HUDEP-2 (cell line): ENCODE data around the gene FBXL15.

Source experiments
- DNase-seq, 76 experiments: peaks; one replicate each; lab custom pipeline; 2025; ENCODE audit not compliant: unreplicated experiment in 76 of 76; lab: John Stamatoyannopoulos, UW

Gene FBXL15

GRCh38 chr10:102409604-102410428 lies 10.8 kb upstream of the FBXL15 start:
- DNase-seq: no peak

- DNase-seq: no peak
Observed at GRCh38 chr10:102410429-102411073, 10.1 kb upstream of the FBXL15 start.

DNA sequence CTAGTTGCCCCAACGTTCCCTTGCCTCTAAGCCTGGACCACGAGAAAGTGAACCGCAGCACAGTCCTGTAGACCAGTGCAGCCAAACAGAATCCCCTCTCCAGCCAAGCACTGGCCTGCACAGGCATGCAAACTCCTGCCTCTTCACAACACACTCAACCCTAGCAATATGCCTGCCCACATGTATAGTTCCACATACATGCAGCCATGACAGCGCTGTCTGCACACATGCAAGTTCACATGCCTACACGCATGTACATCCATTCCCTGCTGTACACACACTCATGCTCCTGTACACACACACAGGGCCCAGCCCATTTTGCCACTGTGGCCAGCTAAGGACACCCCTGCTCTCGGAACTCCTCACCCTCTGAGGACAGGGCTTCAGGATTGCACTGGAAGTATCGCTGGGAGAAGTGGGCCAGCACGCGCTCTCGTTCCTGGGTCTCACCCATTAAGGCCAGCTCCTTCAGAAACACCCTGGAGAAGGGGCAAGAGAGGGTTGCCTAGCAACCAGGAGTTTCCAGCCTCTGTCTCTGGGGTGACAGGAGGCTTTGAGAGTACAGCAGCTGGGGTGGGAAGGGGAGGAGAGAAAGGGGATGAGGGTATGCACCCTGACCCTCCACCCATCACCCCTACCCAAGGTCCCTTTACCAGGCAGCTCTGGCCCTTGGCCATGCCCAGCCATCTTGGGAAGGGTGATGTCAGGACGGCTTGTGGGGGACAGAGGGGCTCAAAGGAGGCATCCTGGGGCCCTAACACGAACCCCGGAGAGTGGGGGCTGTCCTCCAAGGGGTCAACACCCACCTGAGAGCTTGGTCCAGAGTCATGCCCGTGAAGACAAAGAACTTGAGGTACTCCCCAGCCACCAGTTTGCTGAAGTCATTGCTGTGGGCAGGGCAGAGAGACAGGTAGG lies 9.0 kb upstream of the FBXL15 start:
- no peak for DNase-seq

DNA sequence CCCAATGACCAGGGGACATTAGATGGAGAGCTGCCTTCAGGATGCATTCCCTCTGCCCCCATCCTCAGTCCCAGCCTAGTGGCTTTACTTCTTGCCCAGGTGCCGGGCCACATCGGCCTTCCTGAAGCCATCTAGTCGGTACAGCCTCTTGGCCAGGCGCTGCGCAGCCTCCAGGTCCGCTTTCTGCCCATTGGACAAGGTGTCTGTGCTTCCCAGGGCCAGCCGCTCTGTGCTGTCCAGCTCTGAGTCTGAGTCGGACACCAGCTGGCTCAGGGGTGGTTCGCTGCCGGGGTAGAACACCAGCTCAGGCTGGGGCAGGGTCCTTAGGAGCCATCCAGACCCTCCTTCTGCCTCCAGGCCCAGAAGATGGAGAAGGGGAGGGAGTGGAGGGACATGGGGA lies 8.3 kb upstream of the FBXL15 start:
- no peak for DNase-seq

- DNase-seq: no peak
Observed at GRCh38 chr10:102413053-102413705, 7.5 kb upstream of the FBXL15 start.

- DNase-seq: no peak
Observed at GRCh38 chr10:102413806-102414561, 6.7 kb upstream of the FBXL15 start.

GRCh38 chr10:102414749-102415148 lies 5.9 kb upstream of the FBXL15 start:
- no peak for DNase-seq

DNA sequence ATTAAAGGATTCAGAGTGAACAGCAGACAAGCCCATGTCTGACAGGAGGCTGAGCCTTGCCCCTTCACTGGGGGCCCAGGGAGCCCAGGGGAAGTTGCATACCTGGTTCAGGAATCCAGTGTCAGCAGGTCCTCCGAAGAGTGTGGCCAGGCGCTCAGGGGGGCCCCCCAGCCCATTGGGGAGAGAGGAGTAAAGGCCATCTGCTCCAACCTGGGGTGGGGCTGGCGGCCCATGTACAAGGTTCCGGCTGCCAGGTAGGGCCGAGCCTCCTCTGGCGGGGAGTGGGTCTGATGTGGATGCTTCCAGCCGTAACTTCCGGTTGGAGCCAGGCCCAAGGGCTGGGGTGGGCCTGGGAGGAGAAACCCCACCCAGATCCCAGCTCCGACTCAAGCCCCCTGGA lies 4.4 kb upstream of the FBXL15 start:
- no peak for DNase-seq

- no peak for DNase-seq
Observed at GRCh38 chr10:102416695-102417094, 3.9 kb upstream of the FBXL15 start.

DNA sequence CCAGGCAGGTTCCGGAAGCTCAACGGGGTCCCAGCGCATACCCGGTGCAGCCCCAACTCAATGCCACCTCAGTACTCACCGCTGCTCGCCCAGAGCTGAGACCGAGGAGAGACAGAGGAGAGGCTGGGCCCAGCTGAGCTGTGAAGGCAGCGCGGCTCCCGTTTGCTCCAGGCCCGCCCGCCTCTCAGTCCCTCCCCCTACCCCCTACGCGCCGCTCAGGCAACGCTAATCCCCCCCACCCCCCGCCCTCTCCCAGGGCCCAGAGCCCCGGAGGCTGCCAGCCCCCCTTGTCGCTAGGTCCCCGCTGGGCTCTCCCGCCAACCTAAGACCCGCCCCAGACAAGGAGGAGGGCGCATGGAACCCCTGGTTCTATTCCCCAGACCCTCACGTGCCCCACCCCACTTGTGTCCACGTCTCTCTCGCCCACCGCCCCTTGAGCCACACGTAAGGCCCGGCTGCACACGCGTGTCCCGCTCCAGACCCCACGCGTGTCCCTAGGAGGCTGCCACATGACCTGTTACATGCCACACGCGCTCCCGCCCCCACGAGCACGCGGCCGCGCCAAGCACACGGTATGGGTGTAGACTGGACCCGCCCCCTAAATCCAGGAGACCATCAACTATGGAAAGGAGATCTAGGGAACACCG lies 1.9 kb upstream of the FBXL15 start, which contains the start of gene PSD:
Gene PSD (minus strand): TSS at position 164 of the 647 bp plus-strand sequence. CDS start 1,747 bp downstream, outside the sequence.
- DNase-seq: no peak

DNA sequence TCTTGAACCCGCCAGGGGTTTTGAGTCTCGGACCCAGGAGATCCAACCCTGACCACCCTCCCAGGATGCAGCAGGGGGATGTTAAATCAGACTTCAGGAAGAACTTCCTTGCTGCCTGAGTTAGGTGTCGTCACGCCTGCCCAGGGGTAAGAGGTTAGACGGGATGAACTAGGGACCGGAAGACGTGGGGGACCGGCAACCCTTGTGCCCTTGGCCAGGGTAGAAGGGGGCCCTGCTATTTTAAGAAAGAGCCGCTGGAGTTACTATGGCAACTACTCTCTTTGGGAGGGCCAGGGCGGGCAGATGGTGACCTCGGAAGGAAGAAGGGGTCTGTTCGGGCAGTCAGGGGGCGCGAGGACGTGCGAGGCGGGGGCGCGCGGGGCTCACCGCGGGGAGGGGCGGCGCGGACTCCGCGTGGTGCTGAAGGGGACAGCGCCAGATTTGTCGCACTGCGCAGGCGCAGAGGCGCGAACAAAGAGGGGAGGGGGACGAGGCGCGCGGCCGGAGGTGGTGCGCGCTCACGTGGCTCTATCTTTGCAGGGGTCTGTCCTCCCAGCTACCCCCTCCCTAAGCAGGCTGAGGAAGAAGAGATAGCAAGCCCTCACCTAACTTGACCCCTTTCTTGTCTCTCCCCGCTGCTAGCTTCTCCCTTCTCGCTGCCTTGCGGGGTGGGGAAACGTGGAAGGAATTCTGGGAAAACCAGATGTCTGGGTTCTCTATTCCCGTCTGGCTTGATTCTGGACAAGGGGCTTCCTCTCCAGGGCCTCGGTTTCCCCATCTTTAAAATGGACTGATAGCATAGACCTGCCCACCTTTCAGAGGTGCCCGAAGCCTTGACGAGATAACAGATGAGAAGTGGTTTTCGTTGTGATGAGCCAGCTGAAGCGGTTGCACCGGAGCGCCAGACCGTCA lies 1.1 kb upstream of the FBXL15 start:
- DNase-seq: peak in 44 of 76 experiments; percentile 6 to 65 (median 42)

- peak in 1 of 76 experiments; percentile 40 for DNase-seq
Observed at GRCh38 chr10:102420181-102420713, 389 bp upstream of the FBXL15 start.

DNA sequence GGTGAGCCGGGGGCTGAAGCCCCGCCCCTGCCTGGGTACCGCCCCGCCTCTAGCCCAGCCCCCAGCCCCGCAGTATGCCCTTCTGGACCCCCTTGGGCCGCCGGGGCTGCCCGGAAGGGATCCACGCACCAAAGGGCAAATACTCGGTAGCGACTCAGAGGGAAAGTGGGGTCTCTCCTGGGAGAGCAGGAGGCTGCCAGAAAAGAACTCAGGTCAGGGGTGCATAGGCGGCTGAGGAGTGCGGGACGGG lies 796 bp downstream of the FBXL15 start:
- DNase-seq: peak in 2 of 76 experiments; percentile 54 to 57

DNA sequence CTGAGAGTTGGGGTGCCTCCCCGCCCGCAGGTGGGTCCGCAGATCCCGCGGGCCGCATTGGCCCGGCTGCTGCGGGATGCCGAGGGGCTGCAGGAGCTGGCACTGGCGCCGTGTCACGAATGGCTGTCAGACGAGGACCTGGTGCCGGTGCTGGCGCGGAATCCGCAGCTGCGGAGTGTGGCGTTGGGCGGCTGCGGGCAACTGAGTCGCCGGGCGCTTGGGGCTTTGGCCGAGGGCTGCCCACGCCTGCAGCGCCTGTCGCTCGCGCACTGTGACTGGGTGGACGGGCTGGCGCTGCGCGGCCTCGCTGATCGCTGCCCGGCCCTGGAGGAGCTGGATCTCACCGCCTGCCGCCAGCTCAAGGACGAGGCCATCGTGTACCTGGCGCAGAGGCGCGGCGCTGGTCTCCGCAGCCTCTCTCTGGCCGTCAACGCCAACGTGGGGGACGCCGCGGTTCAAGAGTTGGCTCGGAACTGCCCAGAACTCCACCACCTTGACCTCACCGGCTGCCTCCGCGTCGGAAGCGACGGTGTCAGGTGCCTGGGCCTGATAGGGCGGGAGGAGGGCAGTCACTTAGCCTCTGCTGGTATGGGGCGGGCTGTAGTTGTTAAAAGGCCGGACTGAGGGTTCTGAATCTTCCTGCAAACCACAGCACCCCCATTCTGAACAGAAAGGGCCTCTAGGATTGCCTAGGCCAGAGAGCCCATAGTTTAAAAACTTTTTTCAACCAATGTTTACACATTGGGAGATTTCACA lies 1.3 kb downstream of the FBXL15 start:
- DNase-seq: peak in 59 of 76 experiments; percentile 15 to 71 (median 48)

- peak in 72 of 76 experiments; percentile 19 to 86 (median 65) for DNase-seq
Observed at GRCh38 chr10:102422545-102423129, 2.0 kb downstream of the FBXL15 start.

GRCh38 chr10:102423372-102423968 lies 2.8 kb downstream of the FBXL15 start:
- DNase-seq: no peak

DNA sequence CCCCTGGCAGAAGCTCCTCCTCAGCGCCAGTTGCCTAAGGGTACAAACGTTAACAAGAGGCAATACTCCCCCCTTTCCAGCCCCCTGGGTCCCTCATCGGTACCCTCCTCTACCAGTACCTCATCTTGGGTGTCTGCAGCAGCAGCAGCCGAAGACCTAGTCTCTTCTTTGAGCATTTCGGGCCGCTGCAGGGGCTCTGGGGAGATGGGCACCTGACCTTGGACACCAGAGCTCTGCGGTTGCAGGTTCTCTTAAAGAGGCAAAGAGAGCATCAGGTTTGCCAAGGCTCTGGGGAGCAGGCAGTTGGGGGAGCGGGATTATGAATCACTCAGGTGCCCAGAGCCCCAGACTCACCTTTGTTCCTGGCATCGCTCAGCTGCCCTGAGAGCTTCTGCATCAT lies 3.5 kb downstream of the FBXL15 start:
- DNase-seq: no peak
